Transverse colon (tissue), 4 donors: ENCODE measurements around the gene HTRA1. TPM values are rescaled to one million over a fixed set of nuclear protein-coding genes. Genes with fewer than 3 reads are reported as not detected.

Source experiments
- DNase-seq: peaks from one replicate; pipeline ENCODE4 v3.0.0-alpha.2; 2019
- H3K27ac ChIP-seq, 4 donors: fragments of 200-600 bp; sonication (generic); 2 replicates each; pipeline ENCODE4 v1.5.1; 2016 to 2018; ENCODE audit warnings: inconsistent platforms in 4 of 4
- H3K27me3 ChIP-seq: fragments of 200-600 bp; sonication (generic); 2 replicates; pipeline ENCODE4 v1.5.1; 2017; ENCODE audit warnings: inconsistent platforms
- H3K36me3 ChIP-seq, 4 donors: fragments of 200-600 bp; sonication (generic); 2 replicates each; pipeline ENCODE4 v1.5.1; 2017 to 2019; ENCODE audit warnings: inconsistent platforms in 4 of 4
- H3K4me1 ChIP-seq, 4 donors: fragments of 200-600 bp; sonication (generic); 2 replicates each; pipeline ENCODE4 v1.5.1; 2017 to 2020; ENCODE audit warnings: inconsistent platforms in 4 of 4
- H3K4me3 ChIP-seq, 4 donors: fragments of 200-600 bp; sonication (generic); 1 replicate in 1 of 4; 2 replicates in 3 of 4; pipeline versions ENCODE4 v1.5.1 to v1.6.1; 2017 to 2019; ENCODE audit warnings: inconsistent platforms in 4 of 4
- H3K9me3 ChIP-seq, 2 donors: fragments of 200-600 bp; sonication (generic); 2 replicates each; pipeline ENCODE4 v1.5.1; 2017 to 2019; ENCODE audit warnings: inconsistent platforms in 2 of 2
- EP300 ChIP-seq: sonication (generic); formaldehyde crosslinking; IDR thresholded peaks from one replicate; pipeline ENCODE4 v1.6.1; 2017; ENCODE audit warnings: antibody characterized with exemption, low read depth
- POLR2A ChIP-seq: fragments of 450-650 bp; IDR thresholded peaks from one replicate; pipeline ENCODE4 v1.6.1; 2016; ENCODE audit warnings: antibody characterized with exemption, mild to moderate bottlenecking, moderate library complexity
- POLR2AphosphoS5 ChIP-seq, 3 donors: sonication (generic); formaldehyde crosslinking; IDR thresholded peaks; one replicate each; pipeline ENCODE4 v1.6.1; 2016; ENCODE audit warnings: antibody characterized with exemption in 3 of 3
- WGBS, 2 donors: methylation state at CpG; one replicate each; pipeline ENCODE4 v1.1.5; 2018; ENCODE audit warnings: low coverage in 1 of 2; 5-methylcytosine and 5-hydroxymethylcytosine counted together
- in situ Hi-C, 4 donors: fragments of 200-750 bp; cut with MboI; loops; one replicate each; pipeline versions ENCODE4 v1.15.0 to v1.15.1; 2017; ENCODE audit warnings: low sequenced_read_pairs in 3 of 4, low pct_ligation_motif_present in 1 of 4, low pct_unique_long_range_greater_than_20kb in 1 of 4
- intact Hi-C: fragments of 100-400 bp; cut with DNase I; formaldehyde crosslinking; loops from one replicate; pipeline ENCODE4 v1.15.1; 2023; ENCODE audit warnings: low total_unique reads
- total RNA-seq, 4 donors: library from RNA; depleted of rRNA; stranded (reverse); fragments of >200 nt; gene quantifications; one replicate each; pipeline ENCODE4 v1.1.0, GENCODE V29; 2016
- TF ChIP-seq, protein P1 (sequence below), 5 experiments: fragments of 200-600 bp in 3 of 5; fragments of 450-650 bp in 2 of 5; sonication (generic) in 3 of 5; IDR thresholded peaks; 1 replicate in 2 of 5; 2 replicates in 3 of 5; pipeline ENCODE4 v1.5.1; 2016 to 2017; ENCODE audit warnings: antibody characterized with exemption in 5 of 5, inconsistent platforms in 3 of 5, mild to moderate bottlenecking in 2 of 5, moderate library complexity in 1 of 5

The HTRA1 gene
- total RNA-seq, 4 donors from 2014 or later: 7.9 to 103 (median 31.2) TPM

DNA sequence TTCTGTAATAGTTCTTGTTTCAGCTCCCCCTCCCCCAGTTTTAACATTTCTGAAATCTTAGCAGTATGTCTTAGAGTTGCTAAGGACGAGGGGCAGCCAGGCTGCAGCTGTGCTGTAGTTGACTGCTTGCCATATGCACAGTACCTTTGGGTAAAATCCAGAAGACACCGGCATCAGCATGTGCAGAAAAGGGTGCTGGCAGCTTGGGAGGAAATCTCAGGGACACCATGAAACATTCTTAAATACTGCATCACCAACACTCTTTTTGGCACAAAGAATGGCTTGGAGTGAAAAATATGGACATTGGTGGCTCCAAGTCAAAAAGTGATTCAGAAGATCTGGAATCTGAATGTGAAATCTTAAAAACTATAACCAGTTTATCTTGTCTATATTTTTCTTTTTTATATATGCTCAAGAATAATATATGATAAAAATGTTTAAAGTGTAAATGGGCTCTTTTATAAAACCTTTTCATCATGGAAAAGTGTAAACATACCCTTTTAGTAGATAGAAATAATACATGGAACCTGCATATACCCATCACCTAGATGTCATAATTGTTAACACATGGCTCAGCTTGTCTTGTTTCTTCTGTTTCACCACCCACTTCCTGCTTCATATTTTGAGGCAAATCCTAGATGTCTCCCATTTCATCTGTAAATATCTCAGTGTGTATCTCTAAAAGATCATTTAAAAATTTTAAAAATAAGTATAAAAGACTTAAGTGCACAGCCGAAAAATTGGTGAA is 41.3 kb upstream of the HTRA1 start:
- no peak for DNase-seq
- TF ChIP-seq EP300 (no peak), POLR2A (no peak), POLR2AphosphoS5 (IDR thresholded peaks at IDR 0.05) (no peak)
- TF ChIP-seq, protein P1, sequence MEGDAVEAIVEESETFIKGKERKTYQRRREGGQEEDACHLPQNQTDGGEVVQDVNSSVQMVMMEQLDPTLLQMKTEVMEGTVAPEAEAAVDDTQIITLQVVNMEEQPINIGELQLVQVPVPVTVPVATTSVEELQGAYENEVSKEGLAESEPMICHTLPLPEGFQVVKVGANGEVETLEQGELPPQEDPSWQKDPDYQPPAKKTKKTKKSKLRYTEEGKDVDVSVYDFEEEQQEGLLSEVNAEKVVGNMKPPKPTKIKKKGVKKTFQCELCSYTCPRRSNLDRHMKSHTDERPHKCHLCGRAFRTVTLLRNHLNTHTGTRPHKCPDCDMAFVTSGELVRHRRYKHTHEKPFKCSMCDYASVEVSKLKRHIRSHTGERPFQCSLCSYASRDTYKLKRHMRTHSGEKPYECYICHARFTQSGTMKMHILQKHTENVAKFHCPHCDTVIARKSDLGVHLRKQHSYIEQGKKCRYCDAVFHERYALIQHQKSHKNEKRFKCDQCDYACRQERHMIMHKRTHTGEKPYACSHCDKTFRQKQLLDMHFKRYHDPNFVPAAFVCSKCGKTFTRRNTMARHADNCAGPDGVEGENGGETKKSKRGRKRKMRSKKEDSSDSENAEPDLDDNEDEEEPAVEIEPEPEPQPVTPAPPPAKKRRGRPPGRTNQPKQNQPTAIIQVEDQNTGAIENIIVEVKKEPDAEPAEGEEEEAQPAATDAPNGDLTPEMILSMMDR (IDR thresholded peaks at IDR 0.05): no peak
- peak overlapping the region in 2 of 4 donors; percentile 29 to 35 for H3K27ac ChIP-seq
- H3K36me3 ChIP-seq: peaks cover 0 to 2% (median 0%) of the 10 kb centered on the region in 4 donors
- peaks cover 0 to 34% (median 7%) of the 10 kb centered on the region in 4 donors for H3K4me1 ChIP-seq
- no peaks in the 10 kb centered on the region for H3K9me3 ChIP-seq
- 74 to 93% methylated on average over 1 to 3 of the region's 3 CpGs for WGBS, 2 donors
- in situ Hi-C loops: no loop called here
- H3K27me3 ChIP-seq: no peaks in the 10 kb centered on the region
- H3K4me3 ChIP-seq: no peak overlapping the region
- intact Hi-C loops: no loop called here

DNA sequence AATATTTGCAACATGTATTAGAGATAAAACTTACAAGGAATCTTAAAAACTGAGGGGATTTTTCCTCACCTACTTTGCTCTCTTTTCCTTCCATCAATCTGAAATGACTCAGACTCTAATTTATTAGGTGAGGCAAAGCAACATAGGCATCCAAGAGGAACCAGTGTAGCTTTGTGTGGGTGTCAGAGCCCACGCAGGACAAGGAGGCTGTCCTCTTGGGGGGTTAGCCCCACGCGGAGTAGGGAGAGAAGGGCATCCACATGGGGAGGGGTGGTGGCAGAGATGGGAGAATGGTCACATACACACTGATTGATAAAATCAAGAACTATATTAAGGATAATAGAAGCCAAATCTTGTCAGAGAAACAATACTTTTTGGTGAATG is 40.7 kb upstream of the HTRA1 start:
- Histone ChIP-seq H3K36me3 (peaks cover 0 to 2% (median 0%) of the 10 kb centered on the region in 4 donors), H3K27me3 (no peaks in the 10 kb centered on the region), H3K27ac (no peak overlapping the region), H3K4me1 (peaks cover 0 to 34% (median 7%) of the 10 kb centered on the region in 4 donors), H3K9me3 (no peaks in the 10 kb centered on the region), H3K4me3 (no peak overlapping the region)
- WGBS, 2 donors: 91 to 93% methylated on average over 3 of the region's 3 CpGs
- TF ChIP-seq, protein P1 (IDR thresholded peaks at IDR 0.05): no peak
- TF ChIP-seq POLR2AphosphoS5 (IDR thresholded peaks at IDR 0.05) (no peak), POLR2A (no peak), EP300 (no peak)
- in situ Hi-C loops (no loop called here), intact Hi-C loops (loop anchor here (1.0 kb wide), 1 partner anchor 25 kb away; no protein-coding TSS in a partner anchor)
- DNase-seq: no peak

DNA sequence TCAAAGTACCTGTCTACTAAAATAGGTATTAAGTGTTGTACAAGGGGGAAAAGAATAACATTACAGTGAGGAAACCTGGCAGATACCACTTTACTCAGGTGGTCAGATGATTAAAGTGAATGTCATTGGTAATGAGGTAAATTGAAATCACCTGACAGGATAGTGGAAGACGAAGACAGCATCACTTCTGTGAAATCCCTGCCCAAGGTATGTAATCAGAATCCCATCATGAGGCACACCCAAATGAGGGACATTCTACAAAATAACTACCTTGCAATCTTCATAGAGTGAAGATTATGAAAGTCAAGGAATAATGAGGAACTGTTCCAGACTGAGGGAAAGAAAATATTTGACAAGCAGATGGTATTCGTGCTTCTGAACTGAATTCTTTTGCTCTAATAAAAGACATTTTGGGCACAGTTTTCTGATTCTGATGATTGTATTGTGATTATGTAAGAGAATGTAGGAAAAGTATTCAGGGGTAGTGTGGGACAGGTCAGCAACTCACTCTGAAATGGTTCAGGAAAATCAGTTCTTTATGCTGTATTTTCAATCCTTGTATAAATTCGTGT is 40.2 kb upstream of the HTRA1 start:
- Histone ChIP-seq H3K9me3 (no peaks in the 10 kb centered on the region), H3K27me3 (no peaks in the 10 kb centered on the region), H3K4me1 (peaks cover 0 to 33% (median 7%) of the 10 kb centered on the region in 4 donors), H3K36me3 (peaks cover 0 to 2% (median 0%) of the 10 kb centered on the region in 4 donors), H3K27ac (no peak overlapping the region), H3K4me3 (no peak overlapping the region)
- TF ChIP-seq, protein P1 (IDR thresholded peaks at IDR 0.05): no peak
- no peak for TF ChIP-seq EP300
- TF ChIP-seq POLR2A: no peak
- TF ChIP-seq POLR2AphosphoS5 (IDR thresholded peaks at IDR 0.05): no peak
- DNase-seq: no peak
- WGBS, 2 donors: 78 to 79% methylated on average over 3 of the region's 3 CpGs
- in situ Hi-C loops (no loop called here), intact Hi-C loops (loop anchor here (1.0 kb wide), 1 partner anchor 24 kb away; no protein-coding TSS in a partner anchor)

DNA sequence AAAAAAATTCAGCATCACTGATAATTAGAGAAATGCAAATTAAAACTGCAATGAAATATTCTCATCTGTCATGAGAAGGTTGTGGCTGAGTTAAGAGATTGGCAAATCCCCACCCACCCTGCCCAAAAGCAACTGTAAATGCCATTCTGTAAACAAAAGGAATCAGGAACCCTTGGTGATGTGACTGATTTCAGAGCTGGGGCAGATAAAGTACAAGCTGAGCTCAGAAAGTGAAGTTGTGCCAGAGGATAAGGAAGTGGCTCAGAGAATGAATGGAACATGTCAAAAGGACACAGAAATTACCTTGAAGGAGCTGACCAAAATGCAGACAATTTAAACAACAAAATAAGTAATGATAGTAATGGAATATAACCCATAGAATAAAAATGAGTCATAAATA is 39.6 kb upstream of the HTRA1 start:
- peaks cover 0 to 2% (median 0%) of the 10 kb centered on the region in 4 donors for H3K36me3 ChIP-seq
- no peak for TF ChIP-seq POLR2A
- no peak for TF ChIP-seq POLR2AphosphoS5 (IDR thresholded peaks at IDR 0.05)
- no peak for TF ChIP-seq EP300
- TF ChIP-seq, protein P1 (IDR thresholded peaks at IDR 0.05): no peak
- peaks cover 0 to 29% (median 7%) of the 10 kb centered on the region in 4 donors for H3K4me1 ChIP-seq
- H3K27ac ChIP-seq: no peak overlapping the region
- intact Hi-C loops (loop anchor here (1.0 kb wide), 1 partner anchor 24 kb away; no protein-coding TSS in a partner anchor), in situ Hi-C loops (no loop called here)
- H3K27me3 ChIP-seq: no peaks in the 10 kb centered on the region
- no peak for DNase-seq
- H3K9me3 ChIP-seq: no peaks in the 10 kb centered on the region
- H3K4me3 ChIP-seq: no peak overlapping the region
